ENCODE results near the gene AOC1.

AOC1 gene

GRCh38 chr7:150858236-150859197 lies 6.2 kb downstream of the AOC1 start:
- DNase-seq: peak; percentile 38

GRCh38 chr7:150860291-150860977 lies 8.1 kb downstream of the AOC1 start:
- DNase-seq: peak; percentile 49

GRCh38 chr7:150860978-150861295 lies 8.6 kb downstream of the AOC1 start:
- DNase-seq: peak; percentile 41

- peak; percentile 34 for DNase-seq
Measured at GRCh38 chr7:150862356-150862755, 10.0 kb downstream of the AOC1 start.

DNA sequence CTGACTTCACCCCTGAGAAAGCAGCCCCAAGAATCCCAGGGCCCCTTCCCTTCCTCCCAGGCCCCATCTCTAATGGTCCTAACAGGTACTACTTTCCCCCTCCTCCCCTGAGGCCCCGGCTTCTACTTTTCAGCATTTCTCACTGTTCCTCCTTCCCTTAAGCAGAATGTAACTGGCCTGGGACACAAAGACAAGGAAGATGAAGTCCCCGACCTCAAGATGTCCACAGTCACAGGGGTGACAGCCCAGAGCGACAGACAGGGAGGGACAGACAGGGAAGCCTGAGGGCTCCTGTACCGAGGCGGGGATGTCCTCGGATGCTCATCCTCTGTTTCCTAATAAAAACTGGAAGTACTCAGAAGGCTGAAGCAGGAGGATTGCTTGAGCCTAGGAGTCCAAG lies 11.6 kb downstream of the AOC1 start:
- no peak for DNase-seq

- no peak for DNase-seq
Measured at GRCh38 chr7:150866932-150867564, 14.7 kb downstream of the AOC1 start.

DNA sequence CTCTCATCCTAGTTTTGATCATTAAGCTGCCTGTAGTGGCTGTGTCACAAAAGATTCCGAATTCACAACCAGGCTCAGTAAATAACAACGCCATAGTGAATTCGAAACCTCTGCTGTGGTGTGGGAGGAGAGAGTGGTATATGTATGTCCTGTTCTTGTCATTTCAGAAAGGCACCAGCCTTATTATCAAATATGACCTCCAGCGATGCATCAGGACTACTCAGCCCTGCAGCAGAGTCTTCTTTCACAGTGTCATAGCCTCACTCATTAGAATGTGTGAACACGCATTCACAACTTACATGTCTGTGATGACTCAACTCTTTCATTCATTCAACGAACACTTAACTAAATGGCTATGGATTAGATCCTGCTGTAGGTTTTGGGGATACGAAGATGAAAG lies 15.3 kb downstream of the AOC1 start:
- DNase-seq: no peak

DNA sequence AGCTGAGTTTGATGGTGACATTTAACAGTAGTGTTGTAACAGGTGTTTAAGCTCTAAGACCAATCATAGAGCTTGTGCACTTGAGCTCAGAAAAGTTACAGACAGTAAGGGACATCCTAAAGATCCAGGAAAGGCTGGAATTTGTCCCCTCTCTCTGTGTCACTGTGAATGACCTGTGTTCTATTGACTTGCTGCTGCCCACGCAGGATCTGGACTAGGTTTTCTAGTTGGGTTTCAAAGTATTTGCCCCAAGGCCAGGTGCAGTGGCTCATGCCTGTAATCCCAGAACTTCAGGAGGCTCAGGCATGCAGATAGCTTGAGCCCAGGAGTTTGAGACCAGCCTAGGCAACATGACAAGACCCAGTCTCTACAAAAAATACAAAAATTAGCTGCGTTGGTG lies 17.1 kb downstream of the AOC1 start:
- DNase-seq: peak; percentile 63

DNA sequence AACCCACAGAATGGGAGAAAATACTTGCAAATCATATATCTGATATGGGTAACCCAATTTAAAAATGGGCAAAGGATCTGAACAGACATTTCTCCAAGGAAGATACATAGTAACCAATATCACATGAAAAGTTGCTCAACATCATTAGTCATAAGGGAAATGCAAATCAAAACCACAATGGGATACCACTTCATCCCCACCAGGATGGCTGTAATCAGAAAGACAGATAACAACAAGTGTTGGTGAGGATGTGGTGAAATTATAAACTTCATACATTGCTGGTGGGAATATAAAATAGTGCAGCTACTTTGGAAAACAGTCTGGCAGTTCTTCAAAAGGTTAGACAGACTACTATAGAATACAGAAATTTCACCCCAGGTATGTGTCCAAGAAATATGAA lies 19.3 kb downstream of the AOC1 start:
- DNase-seq: no peak

DNA sequence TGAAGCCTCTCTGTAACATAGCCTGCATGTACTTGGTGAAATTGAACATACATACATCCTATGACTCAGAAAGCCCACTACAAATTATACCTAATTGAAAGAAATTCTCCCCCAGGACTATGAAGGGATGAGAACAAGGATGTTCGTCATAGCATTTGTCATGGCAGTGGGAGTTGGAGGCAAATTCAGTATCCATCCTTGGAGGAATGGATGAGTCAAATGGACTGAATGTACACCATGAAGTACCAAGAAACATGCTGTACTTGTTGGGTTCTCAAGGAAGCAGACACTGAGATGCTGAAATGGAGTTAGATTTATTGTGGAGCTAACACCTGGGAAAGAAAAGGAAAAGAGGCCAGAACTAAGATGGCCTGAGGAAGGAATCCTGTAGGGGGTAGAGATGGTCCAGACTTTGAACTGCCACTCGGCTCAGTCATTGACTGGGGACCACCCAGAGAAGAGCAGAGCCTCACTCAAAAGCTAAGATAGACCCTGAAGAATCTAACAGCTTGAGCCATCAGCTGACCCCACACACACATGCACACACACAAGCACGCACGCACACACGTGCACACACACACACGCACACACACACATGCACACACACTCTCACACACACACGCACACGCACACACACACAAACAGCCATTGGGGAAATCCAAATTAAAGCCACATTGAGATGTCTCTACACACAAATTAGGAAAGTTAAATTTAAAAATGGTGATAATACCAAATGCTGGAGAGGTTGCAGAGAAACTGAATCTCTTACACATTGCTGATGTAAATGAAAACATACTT lies 22.3 kb downstream of the AOC1 start:
- DNase-seq: peak; percentile 14

GRCh38 chr7:150875791-150876190 lies 23.5 kb downstream of the AOC1 start:
- peak; percentile 21 for DNase-seq

DNA sequence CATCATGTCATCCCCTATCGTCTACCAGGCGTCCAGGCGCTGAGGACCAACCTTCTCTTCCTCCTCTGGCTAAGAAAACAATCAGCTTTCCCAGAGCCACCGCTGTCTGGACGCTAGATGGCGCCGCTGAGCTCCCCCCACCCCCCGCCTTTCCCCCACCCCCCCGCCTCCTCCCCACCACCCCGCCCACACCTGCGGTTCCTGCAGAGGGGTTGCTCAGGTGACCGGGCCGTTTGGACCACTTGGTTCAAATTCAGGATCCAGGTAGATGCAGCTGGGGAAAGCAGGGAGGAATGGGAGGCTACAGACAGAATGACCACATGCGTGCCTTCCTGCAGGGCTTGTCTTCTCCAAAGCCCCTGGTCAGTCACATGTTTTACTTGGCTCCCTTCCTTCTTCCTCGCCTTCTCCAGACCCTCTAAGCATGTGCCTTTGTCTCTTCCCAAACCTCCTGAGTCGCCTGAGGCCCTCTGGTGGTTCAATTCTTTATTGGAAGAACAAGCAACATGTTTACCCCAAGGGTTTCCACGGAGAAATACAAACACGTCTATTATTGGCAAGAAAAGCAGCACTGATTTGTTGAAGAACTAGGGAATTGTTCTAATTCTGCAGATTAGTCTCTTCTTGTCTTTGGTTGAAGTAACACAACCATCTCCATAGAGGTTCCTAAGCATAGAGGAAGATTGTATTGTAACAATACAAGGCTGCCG lies 24.7 kb downstream of the AOC1 start:
- peak; percentile 92 for DNase-seq

- DNase-seq: peak; percentile 50
Measured at GRCh38 chr7:150877536-150877935, 25.2 kb downstream of the AOC1 start.

GRCh38 chr7:150879345-150879744 lies 27.0 kb downstream of the AOC1 start:
- peak; percentile 65 for DNase-seq

DNA sequence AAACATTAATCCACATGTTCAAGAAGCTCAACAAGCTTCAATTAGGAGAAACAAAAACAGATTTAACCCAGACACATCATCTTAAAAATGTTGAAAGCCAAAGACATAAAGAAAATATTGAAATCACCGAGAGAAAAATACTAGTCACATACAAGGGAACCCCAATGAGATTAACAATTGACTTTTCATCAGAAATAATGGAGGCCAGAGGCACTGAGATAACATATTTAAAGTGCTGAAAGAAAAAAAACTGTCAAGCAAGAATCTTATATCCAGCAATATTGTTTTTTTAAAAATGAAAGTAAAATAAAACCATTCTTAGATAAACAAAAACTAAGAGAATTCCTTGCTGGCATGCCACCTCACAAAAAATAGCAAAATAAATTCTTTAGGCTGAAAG lies 28.9 kb downstream of the AOC1 start:
- DNase-seq: no peak

GRCh38 chr7:150890853-150891584 lies 38.7 kb downstream of the AOC1 start:
- DNase-seq: no peak

DNA sequence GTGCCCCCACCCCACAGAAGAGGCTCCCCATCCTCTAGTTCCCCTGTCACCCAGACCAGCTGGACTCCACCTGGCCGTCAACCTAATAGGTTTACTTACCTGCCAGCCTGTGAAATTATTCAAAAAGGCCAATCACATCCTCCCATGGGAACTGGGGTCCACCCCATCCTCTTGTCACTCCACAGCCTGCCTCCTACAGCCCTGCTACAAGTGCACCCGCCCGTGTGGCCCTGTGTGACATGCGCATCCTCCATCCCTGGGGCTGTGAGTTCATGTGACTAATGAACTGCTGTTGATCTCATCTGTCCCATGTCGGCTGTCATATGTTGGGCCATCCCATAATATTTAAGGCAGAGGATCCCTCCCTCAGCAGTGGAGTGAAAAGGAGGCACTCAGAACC lies 39.4 kb downstream of the AOC1 start:
- no peak for DNase-seq

DNA sequence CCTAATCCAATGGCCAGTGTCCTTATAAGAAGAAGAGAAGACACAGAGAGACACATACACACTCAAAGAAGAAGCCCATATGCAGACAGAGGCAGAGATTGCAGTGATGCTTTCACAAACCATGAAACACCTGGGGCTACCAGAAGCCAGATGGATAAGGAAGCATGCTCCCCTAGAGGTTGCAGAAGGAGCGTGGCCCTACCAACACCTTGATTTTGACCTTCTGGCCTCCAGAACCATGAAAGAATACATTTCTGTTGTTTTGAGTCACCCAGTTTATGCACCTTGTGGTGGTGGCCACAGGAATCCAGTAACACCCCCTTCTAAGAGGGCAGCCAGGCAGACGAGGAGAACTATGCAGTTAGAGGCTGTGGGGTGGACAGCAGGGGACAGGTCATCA lies 43.5 kb downstream of the AOC1 start:
- no peak for DNase-seq

DNA sequence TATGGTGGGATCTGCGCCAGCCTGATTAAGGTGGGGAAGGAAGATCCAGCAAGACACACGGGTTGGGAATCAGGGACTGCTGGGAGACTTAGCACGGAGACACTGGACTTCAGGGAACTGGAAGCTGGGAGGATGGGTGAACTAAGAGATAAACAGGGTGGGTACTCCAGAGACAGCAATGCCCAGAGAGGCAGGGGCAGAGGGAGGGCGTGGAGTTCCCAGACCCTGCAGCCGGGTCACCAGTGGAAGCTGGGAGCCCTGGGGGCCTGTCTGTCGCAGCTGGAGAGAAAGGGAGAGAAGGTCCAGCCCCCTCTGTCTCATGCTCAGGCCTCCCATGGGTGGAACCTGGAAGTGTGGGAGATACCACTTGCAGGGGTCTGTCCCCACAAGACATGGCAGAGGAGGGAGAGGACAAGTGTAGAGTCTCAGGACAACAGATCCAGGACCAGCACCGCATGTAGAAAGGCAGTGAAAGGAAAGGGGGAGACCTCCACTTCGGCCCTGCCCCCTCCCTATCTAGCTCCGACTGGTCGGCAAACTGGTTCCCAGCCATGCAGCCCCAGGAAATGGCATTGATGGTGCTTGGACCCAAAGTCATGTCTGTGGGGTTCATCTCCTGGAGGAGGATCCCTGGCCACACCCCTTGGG lies 44.4 kb downstream of the AOC1 start:
- no peak for DNase-seq

- no peak for DNase-seq
Measured at GRCh38 chr7:150897502-150898474, 45.5 kb downstream of the AOC1 start.
